Liver (tissue), 9 donors: ENCODE data around the gene HSFX2. TPM values are rescaled to one million over a fixed set of nuclear protein-coding genes. Genes with fewer than 3 reads are reported as not detected.
"Not testable (repeated sequence)": the region's sequence is repeated elsewhere in the genome, so short reads cannot be mapped to it uniquely, and the experiment has no call there.

Source experiments
- DNase-seq: peaks from one replicate; pipeline ENCODE4 v3.0.0-alpha.2; 2017; ENCODE audit warnings: low spot score
- H3K27ac ChIP-seq, 2 donors: one replicate each; pipeline ENCODE4 v1.7.0; 2013; ENCODE audit warnings: inconsistent platforms in 2 of 2, low read length in 2 of 2, control low read depth in 1 of 2, low read depth in 1 of 2, mild to moderate bottlenecking in 1 of 2
- H3K27me3 ChIP-seq, 4 donors: one replicate each; pipeline versions ENCODE4 v1.6.1 to v1.7.0; 2013; ENCODE audit warnings: low read length in 3 of 4, inconsistent platforms in 1 of 4, mild to moderate bottlenecking in 1 of 4, moderate library complexity in 1 of 4; ENCODE audit not compliant: control insufficient read depth in 4 of 4, insufficient read depth in 4 of 4
- H3K36me3 ChIP-seq, 4 donors: one replicate each; pipeline versions ENCODE4 v1.6.1 to v1.7.0; 2013; ENCODE audit warnings: low read length in 3 of 4, mild to moderate bottlenecking in 3 of 4, low read depth in 1 of 4, moderate library complexity in 1 of 4; ENCODE audit not compliant: control insufficient read depth in 4 of 4, insufficient read depth in 3 of 4
- H3K4me1 ChIP-seq, 4 donors: one replicate each; pipeline versions ENCODE4 v1.6.1 to v1.7.0; 2013; ENCODE audit warnings: low read length in 3 of 4, mild to moderate bottlenecking in 3 of 4, moderate library complexity in 1 of 4; ENCODE audit not compliant: control insufficient read depth in 4 of 4, insufficient read depth in 4 of 4
- H3K4me3 ChIP-seq, 3 donors: one replicate each; pipeline versions ENCODE4 v1.6.1 to v1.7.0; 2013; ENCODE audit warnings: low read length in 3 of 3, control low read depth in 1 of 3, low read depth in 1 of 3, mild to moderate bottlenecking in 1 of 3
- H3K9ac ChIP-seq, 2 donors: one replicate each; pipeline ENCODE4 v1.7.0; 2013; ENCODE audit warnings: low read length in 2 of 2, mild to moderate bottlenecking in 2 of 2, moderate library complexity in 2 of 2, control low read depth in 1 of 2, low read depth in 1 of 2
- H3K9me3 ChIP-seq, 4 donors: one replicate each; pipeline versions ENCODE4 v1.6.1 to v1.7.0; 2013; ENCODE audit warnings: low read length in 3 of 4; ENCODE audit not compliant: control insufficient read depth in 4 of 4
- ATF3 ChIP-seq: IDR thresholded peaks from 2 replicates; pipeline ENCODE4 v1.6.1; 2016; ENCODE audit warnings: antibody characterized with exemption
- EGR1 ChIP-seq, 2 donors: IDR thresholded peaks; 2 replicates each; pipeline ENCODE4 v1.6.1; 2016 to 2018; ENCODE audit warnings: antibody characterized with exemption in 2 of 2, low read depth in 2 of 2
- FOXA2 ChIP-seq: IDR thresholded peaks from 2 replicates; pipeline ENCODE4 v1.6.1; 2016; ENCODE audit warnings: antibody characterized with exemption
- HNF4A ChIP-seq, 2 donors: conservative IDR thresholded peaks; 2 replicates each; pipeline ENCODE4 v1.6.1; 2016; ENCODE audit warnings: antibody characterized with exemption in 2 of 2, mild to moderate bottlenecking in 2 of 2
- HNF4G ChIP-seq: IDR thresholded peaks from 2 replicates; pipeline ENCODE4 v1.6.1; 2016; ENCODE audit warnings: antibody characterized with exemption
- NR2F2 ChIP-seq: IDR thresholded peaks from 2 replicates; pipeline ENCODE4 v1.6.1; 2016; ENCODE audit warnings: antibody characterized with exemption
- RAD21 ChIP-seq, 2 donors: IDR thresholded peaks; 2 replicates each; pipeline ENCODE4 v1.6.1; 2016; ENCODE audit warnings: antibody characterized with exemption in 2 of 2, mild to moderate bottlenecking in 2 of 2
- RXRA ChIP-seq, 2 donors: IDR thresholded peaks; 2 replicates each; pipeline ENCODE4 v1.6.1; 2017 to 2018; ENCODE audit warnings: antibody characterized with exemption in 2 of 2, mild to moderate bottlenecking in 1 of 2
- SP1 ChIP-seq: IDR thresholded peaks from 2 replicates; pipeline ENCODE4 v1.6.1; 2018; ENCODE audit warnings: antibody characterized with exemption, mild to moderate bottlenecking
- YY1 ChIP-seq: IDR thresholded peaks from 2 replicates; pipeline ENCODE4 v1.6.1; 2016; ENCODE audit warnings: antibody characterized with exemption, mild to moderate bottlenecking
- WGBS: extraction: QIAGEN DNeasy Blood & Tissue Kit; methylation state at CpG from one replicate; pipeline ENCODE4 v1.1.7; 2013; 5-methylcytosine and 5-hydroxymethylcytosine counted together
- polyA plus RNA-seq, 2 donors: library from polyadenylated mRNA; stranded (reverse) in 1 of 2; unstranded in 1 of 2; fragments of 200-250 nt in 1 of 2; fragments of >200 nt in 1 of 2; fragmentation: Nextera tagmentation in 1 of 2; extraction: Ambion mirVana in 1 of 2; gene quantifications; one replicate each; pipeline versions ENCODE4 v1.2.1 to v1.2.3, GENCODE V29; 2013 to 2015
- total RNA-seq, 2 donors: library from RNA; depleted of rRNA; stranded (reverse); fragments of >200 nt; gene quantifications; one replicate each; pipeline ENCODE4 v1.2.3, GENCODE V29; 2014
- TF ChIP-seq, protein P1 (sequence below): IDR thresholded peaks from 2 replicates; pipeline ENCODE4 v1.6.1; 2016; ENCODE audit warnings: antibody characterized with exemption
- TF ChIP-seq, protein P2 (sequence below): IDR thresholded peaks from 2 replicates; pipeline ENCODE4 v1.6.1; 2016; ENCODE audit warnings: antibody characterized with exemption
- donor health status: healthy.
- donor health status: healthy.
- donor health status: healthy.
- donor health status: healthy.
- donor health status: healthy.

The HSFX2 gene
- total and polyA plus RNA-seq, 4 donors, result 0.09 to 0.20 (median 0.15) TPM; not detected in 1

DNA sequence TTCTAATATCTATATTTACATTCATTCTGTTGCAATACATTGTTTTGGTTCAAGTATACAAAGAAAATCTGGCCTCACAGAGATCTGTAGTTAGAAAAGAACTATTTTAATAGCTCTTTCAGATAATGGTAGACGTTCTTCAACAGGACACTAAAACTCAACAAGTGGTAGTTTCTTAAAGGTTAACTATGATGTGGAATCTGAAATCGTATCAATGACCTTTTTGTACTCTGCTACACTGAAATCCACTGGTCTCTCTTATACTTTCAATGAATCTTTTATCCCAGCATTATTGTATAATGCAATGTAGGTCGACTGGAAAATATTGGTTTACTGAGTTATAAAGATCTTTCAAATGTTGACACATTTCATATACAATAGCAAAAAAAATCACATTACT, 23.8 kb upstream of the HSFX2 start:
- 88% methylated on average over 3 of the region's 3 CpGs for WGBS
- H3K9ac ChIP-seq, result no peak overlapping the region
- H3K4me3 ChIP-seq, result no peak overlapping the region
- H3K9me3 ChIP-seq, result no peaks in the 10 kb centered on the region
- no peaks in the 10 kb centered on the region for H3K4me1 ChIP-seq
- H3K36me3 ChIP-seq, result no peaks in the 10 kb centered on the region
- H3K27ac ChIP-seq, result no peak overlapping the region
- no peak for DNase-seq
- no peaks in the 10 kb centered on the region for H3K27me3 ChIP-seq
- TF ChIP-seq NR2F2 (no peak), RAD21 (IDR thresholded peaks at IDR 0.05) (no peak)

DNA sequence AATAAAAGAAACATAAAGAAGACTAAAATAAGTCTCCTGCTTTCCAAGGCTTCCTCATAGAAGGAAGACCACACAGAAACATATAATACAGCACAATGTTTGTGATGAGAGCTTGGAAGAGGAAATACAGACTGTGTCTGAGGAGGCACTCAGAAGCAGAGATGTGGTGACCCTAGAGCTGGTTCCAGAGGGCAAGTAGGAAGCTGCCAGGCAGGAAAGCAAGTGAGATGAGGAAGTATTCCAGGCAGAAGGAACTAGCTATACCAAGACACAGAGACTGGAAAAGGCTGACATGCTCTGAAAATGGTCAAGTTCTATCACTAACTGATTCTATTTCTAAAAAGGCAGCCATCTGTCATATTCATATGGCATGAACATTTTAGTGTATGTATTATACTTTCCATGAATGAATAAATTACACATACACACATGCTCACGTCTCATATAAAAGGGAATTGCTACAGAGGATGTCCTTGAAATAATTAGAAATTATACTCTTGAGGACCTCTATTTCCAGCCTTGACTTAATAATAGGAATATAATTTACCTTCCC, 16.6 kb upstream of the HSFX2 start:
- WGBS, result 81% methylated on average over 1 of the region's 1 CpG
- Histone ChIP-seq H3K9ac (no peak overlapping the region), H3K27me3 (no peaks in the 10 kb centered on the region), H3K27ac (no peak overlapping the region), H3K9me3 (no peaks in the 10 kb centered on the region), H3K4me3 (no peak overlapping the region), H3K4me1 (no peaks in the 10 kb centered on the region), H3K36me3 (peaks cover 0 to 2% (median 0%) of the 10 kb centered on the region in 4 donors)
- no peak for TF ChIP-seq HNF4G
- TF ChIP-seq RXRA (IDR thresholded peaks at IDR 0.05), result no peak
- DNase-seq, result no peak

- Histone ChIP-seq H3K4me1 (no peaks in the 10 kb centered on the region), H3K27ac (no peak overlapping the region), H3K27me3 (no peaks in the 10 kb centered on the region), H3K9ac (no peak overlapping the region), H3K4me3 (no peak overlapping the region), H3K36me3 (peaks cover 0 to 3% (median 2%) of the 10 kb centered on the region in 4 donors), H3K9me3 (no peaks in the 10 kb centered on the region)
- TF ChIP-seq, protein P1, sequence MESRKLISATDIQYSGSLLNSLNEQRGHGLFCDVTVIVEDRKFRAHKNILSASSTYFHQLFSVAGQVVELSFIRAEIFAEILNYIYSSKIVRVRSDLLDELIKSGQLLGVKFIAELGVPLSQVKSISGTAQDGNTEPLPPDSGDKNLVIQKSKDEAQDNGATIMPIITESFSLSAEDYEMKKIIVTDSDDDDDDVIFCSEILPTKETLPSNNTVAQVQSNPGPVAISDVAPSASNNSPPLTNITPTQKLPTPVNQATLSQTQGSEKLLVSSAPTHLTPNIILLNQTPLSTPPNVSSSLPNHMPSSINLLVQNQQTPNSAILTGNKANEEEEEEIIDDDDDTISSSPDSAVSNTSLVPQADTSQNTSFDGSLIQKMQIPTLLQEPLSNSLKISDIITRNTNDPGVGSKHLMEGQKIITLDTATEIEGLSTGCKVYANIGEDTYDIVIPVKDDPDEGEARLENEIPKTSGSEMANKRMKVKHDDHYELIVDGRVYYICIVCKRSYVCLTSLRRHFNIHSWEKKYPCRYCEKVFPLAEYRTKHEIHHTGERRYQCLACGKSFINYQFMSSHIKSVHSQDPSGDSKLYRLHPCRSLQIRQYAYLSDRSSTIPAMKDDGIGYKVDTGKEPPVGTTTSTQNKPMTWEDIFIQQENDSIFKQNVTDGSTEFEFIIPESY, result no peak
- no peak for TF ChIP-seq EGR1 (IDR thresholded peaks at IDR 0.05; ENCODE audit: low read depth in 2 of 2)
- no peak for TF ChIP-seq HNF4A (conservative IDR thresholded peaks at IDR 0.05)
- TF ChIP-seq SP1, result no peak
- TF ChIP-seq YY1, result no peak
- TF ChIP-seq RXRA (IDR thresholded peaks at IDR 0.05), result no peak
- TF ChIP-seq, protein P2, sequence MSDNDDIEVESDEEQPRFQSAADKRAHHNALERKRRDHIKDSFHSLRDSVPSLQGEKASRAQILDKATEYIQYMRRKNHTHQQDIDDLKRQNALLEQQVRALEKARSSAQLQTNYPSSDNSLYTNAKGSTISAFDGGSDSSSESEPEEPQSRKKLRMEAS, result no peak
- no peak for TF ChIP-seq FOXA2
- WGBS, result 96% methylated on average over 5 of the region's 5 CpGs
- no peak for DNase-seq
Measured at GRCh38 chrX:149610511-149610910, 15.4 kb upstream of the HSFX2 start.

GRCh38 chrX:149607699-149608098, 12.6 kb upstream of the HSFX2 start:
- H3K4me3 ChIP-seq, result no peak overlapping the region
- TF ChIP-seq SP1 (no peak), ATF3 (no peak)
- peaks cover 0 to 4% (median 2%) of the 10 kb centered on the region in 4 donors for H3K36me3 ChIP-seq
- H3K9ac ChIP-seq, result no peak overlapping the region
- no peaks in the 10 kb centered on the region for H3K9me3 ChIP-seq
- DNase-seq, result no peak
- no peak overlapping the region for H3K27ac ChIP-seq
- H3K27me3 ChIP-seq, result no peaks in the 10 kb centered on the region
- H3K4me1 ChIP-seq, result no peaks in the 10 kb centered on the region

GRCh38 chrX:149605248-149605885, 10.3 kb upstream of the HSFX2 start:
- not testable (repeated sequence) for H3K9ac ChIP-seq, DNase-seq, H3K27me3 ChIP-seq, H3K36me3 ChIP-seq, H3K4me3 ChIP-seq, H3K27ac ChIP-seq, H3K9me3 ChIP-seq, H3K4me1 ChIP-seq
- 79% methylated on average over 7 of the region's 7 CpGs for WGBS

- WGBS, result no CpG with 5 or more reads among the region's 11 CpGs
- not testable (repeated sequence) for H3K4me1 ChIP-seq, DNase-seq, H3K36me3 ChIP-seq, H3K27ac ChIP-seq, H3K9me3 ChIP-seq, H3K4me3 ChIP-seq, H3K27me3 ChIP-seq, H3K9ac ChIP-seq
Measured at GRCh38 chrX:149598603-149599002, 3.5 kb upstream of the HSFX2 start.
